Measurements from ENCODE around the gene CDKAL1. TPM values are rescaled to one million over a fixed set of nuclear protein-coding genes. Genes with fewer than 3 reads are reported as not detected.

The CDKAL1 gene
- total and polyA plus RNA-seq, 10 of the 15 experiments (the other 5 are each of a cell fraction or from before 2014, with no cell fraction given), result 10.7 to 26.9 (median 17.3) TPM

DNA sequence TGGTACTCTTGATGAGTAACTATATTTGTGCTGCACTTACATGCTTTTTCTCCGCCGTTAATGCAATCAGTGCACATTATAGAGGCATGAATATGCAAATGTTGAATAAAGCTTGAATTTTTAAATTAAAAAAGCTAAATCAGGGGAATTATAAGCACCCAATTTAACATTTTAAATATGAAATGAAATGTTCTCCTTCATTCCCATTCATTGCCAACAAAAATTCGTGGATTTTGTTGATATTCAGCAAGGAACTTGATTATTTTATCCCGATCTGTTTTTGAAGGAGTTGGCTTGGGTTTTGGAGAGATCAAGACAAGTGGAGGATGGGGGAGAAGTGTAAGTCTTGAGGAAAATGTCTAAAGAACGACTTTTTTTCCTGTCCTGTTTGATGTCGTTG is 740.6 kb downstream of the CDKAL1 start:
- SMC1A ChIA-PET (ENCODE audit: uncharacterized antibody, unreplicated experiment), result interaction anchor here (1.2 to 2.4 kb wide), 3 partner anchors 8 to 239 kb away, joined by 3 to 12 read pairs (median 3); no protein-coding TSS in a partner anchor
- 64% methylated on average over 6 of the region's 6 CpGs for WGBS (ENCODE audit: insufficient coverage, insufficient replicate concordance, low lambda C conversion rate, missing lambda C conversion rate)
- no peak for FAIRE-seq

More for the DNA sequence above, 740.6 kb downstream of the CDKAL1 start:
- H3K9ac ChIP-seq (ENCODE audit: control insufficient read depth, insufficient read depth, low read length), result no peak overlapping the region
- H4K20me1 ChIP-seq (ENCODE audit: control insufficient read depth, insufficient read depth), result no peaks in the 10 kb centered on the region
- in situ Hi-C loops (cut with MboI) (no loop called here), intact Hi-C loops (cut with micrococcal nuclease; ENCODE audit: unreplicated experiment) (no loop called here)
- H3K79me2 ChIP-seq (ENCODE audit: control insufficient read depth, insufficient read depth, low read length), result no peaks in the 10 kb centered on the region
- H3K4me2 ChIP-seq (ENCODE audit: control insufficient read depth, insufficient read depth), result no peak overlapping the region
- H3K9me3 ChIP-seq (replicated peaks; ENCODE audit: control insufficient read depth, insufficient read depth, low read length), result no peaks in the 10 kb centered on the region; the same call in 2 of the 3 replicates
- no peaks in the 10 kb centered on the region for H3K4me1 ChIP-seq (ENCODE audit: control insufficient read depth, insufficient read depth, low read length)
- no peak for ATAC-seq
- no peak for TF ChIP-seq LARP7 (IDR thresholded peaks at IDR 0.05)
- no peak for TF ChIP-seq SIN3A (IDR thresholded peaks at IDR 0.05; ENCODE audit: low read depth, low read length)
- no peak for TF ChIP-seq KLF5 (IDR thresholded peaks at IDR 0.05; ENCODE audit: partially characterized antibody)
- TF ChIP-seq TCF7 (IDR thresholded peaks at IDR 0.05; ENCODE audit: borderline replicate concordance), result no peak
- no peak for TF ChIP-seq CHD2 (IDR thresholded peaks at IDR 0.05; ENCODE audit: borderline replicate concordance, low read depth, low read length)
- TF ChIP-seq, protein P1, sequence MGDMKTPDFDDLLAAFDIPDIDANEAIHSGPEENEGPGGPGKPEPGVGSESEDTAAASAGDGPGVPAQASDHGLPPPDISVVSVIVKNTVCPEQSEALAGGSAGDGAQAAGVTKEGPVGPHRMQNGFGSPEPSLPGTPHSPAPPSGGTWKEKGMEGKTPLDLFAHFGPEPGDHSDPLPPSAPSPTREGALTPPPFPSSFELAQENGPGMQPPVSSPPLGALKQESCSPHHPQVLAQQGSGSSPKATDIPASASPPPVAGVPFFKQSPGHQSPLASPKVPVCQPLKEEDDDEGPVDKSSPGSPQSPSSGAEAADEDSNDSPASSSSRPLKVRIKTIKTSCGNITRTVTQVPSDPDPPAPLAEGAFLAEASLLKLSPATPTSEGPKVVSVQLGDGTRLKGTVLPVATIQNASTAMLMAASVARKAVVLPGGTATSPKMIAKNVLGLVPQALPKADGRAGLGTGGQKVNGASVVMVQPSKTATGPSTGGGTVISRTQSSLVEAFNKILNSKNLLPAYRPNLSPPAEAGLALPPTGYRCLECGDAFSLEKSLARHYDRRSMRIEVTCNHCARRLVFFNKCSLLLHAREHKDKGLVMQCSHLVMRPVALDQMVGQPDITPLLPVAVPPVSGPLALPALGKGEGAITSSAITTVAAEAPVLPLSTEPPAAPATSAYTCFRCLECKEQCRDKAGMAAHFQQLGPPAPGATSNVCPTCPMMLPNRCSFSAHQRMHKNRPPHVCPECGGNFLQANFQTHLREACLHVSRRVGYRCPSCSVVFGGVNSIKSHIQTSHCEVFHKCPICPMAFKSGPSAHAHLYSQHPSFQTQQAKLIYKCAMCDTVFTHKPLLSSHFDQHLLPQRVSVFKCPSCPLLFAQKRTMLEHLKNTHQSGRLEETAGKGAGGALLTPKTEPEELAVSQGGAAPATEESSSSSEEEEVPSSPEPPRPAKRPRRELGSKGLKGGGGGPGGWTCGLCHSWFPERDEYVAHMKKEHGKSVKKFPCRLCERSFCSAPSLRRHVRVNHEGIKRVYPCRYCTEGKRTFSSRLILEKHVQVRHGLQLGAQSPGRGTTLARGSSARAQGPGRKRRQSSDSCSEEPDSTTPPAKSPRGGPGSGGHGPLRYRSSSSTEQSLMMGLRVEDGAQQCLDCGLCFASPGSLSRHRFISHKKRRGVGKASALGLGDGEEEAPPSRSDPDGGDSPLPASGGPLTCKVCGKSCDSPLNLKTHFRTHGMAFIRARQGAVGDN (IDR thresholded peaks at IDR 0.05), result no peak
- CTCF ChIA-PET, result no interaction called here
- no peaks in the 10 kb centered on the region for H3K27me3 ChIP-seq (replicated peaks in 1 of 2; ENCODE audit: control insufficient read depth in 2 of 2, insufficient read depth in 2 of 2, low read length in 1 of 2)
- BruUV-seq (replicated peaks), result no TSS peak
- H2AFZ ChIP-seq (ENCODE audit: control insufficient read depth, low read depth, low read length), result no peak overlapping the region
- H3K36me3 ChIP-seq (ENCODE audit: control insufficient read depth in 2 of 2, insufficient read depth in 2 of 2, low read length in 1 of 2), result no peaks in the 10 kb centered on the region
- DNase-seq (ENCODE audit: low read depth, low spot score), result no peak
- H3K27ac ChIP-seq (ENCODE audit: control insufficient read depth, insufficient read depth), result no peak overlapping the region
- POLR2A ChIA-PET, result interaction anchor here (1.1 kb wide), 1 partner anchor 10 kb away, joined by 3 read pairs; no protein-coding TSS in a partner anchor
- H3K4me3 ChIP-seq, result no peak overlapping the region
- RAD21 ChIA-PET (ENCODE audit: unreplicated experiment), result no interaction called here
